Measurements from ENCODE around the gene CD40.

Gene CD40

DNA sequence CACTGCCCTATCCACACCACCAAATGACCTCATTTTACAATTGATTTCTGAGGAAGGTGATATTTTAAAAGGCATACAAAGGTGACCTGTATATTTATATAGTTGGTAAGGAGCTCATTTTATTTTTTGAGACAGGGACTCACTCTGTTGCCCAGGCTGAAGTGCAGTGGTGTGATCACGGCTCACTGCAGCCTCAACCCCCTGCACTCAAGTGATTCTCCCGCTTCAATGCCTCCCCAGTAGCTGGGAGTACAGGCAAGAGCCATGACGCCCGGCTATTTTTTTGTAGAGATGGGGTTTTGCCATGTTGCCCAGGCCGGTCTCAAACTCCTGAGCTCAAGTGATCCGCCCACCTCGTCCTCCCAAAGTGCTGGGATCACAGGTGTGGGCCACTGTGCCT is 41.3 kb upstream of the CD40 start:
- no peak for TF ChIP-seq CTCF (IDR thresholded peaks at IDR 0.05; ENCODE audit: insufficient read depth, low read length, missing control alignments)
- CTCF ChIA-PET, result interaction anchor here (1.1 to 1.4 kb wide), 2 partner anchors 9 to 11 kb away, joined by 3 to 6 read pairs; no protein-coding TSS in a partner anchor
- POLR2A ChIA-PET, result interaction anchor here (0.5 to 0.6 kb wide), 2 partner anchors 19 to 715 kb away, joined by 3 to 4 read pairs; no protein-coding TSS in a partner anchor
- H3K4me3 ChIP-seq (ENCODE audit: low read depth, low read length), result no peak overlapping the region
- DNase-seq (ENCODE audit: low read depth, low spot score), result no peak

- DNase-seq (ENCODE audit: low read depth, low spot score), result no peak
- H3K4me3 ChIP-seq (ENCODE audit: low read depth, low read length), result no peak overlapping the region
- ChIA-PET POLR2A (no interaction called here), CTCF (interaction anchor here (1.1 to 3.7 kb wide), 3 partner anchors 8 to 20 kb away, joined by 3 to 13 read pairs (median 12); no protein-coding TSS in a partner anchor)
- TF ChIP-seq CTCF (IDR thresholded peaks at IDR 0.05; ENCODE audit: insufficient read depth, low read length, missing control alignments), result no peak
Observed at GRCh38 chr20:46077642-46078305, 40.3 kb upstream of the CD40 start.

GRCh38 chr20:46078954-46079353 is 39.2 kb upstream of the CD40 start:
- CTCF ChIA-PET, result interaction anchor here (1.4 to 3.7 kb wide), 2 partner anchors 9 to 21 kb away, joined by 12 to 13 read pairs; no protein-coding TSS in a partner anchor
- POLR2A ChIA-PET, result no interaction called here
- H3K4me3 ChIP-seq (ENCODE audit: low read depth, low read length), result no peak overlapping the region
- DNase-seq (ENCODE audit: low read depth, low spot score), result no peak
- no peak for TF ChIP-seq CTCF (IDR thresholded peaks at IDR 0.05; ENCODE audit: insufficient read depth, low read length, missing control alignments)

DNA sequence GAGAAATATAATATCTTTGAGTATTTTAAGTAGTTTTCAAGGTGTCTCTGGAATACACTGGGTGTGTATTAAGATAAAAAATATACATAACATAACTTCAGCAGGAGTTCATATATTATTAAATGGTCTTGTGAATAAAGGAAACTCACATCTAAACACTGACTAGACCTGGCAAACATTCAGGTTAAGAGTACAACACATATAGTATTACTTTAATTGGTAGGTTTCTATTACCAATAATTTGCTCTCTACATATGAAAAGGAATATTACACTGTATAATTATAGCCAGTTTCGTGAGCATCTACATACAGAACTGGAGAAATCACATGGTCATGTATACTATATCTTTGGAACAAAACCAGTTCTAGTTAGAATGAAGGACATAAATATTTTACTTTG is 37.0 kb upstream of the CD40 start:
- CTCF ChIA-PET, result interaction anchor here (0.9 to 3.7 kb wide), 4 partner anchors 8 to 111 kb away, joined by 3 to 13 read pairs (median 7); no protein-coding TSS in a partner anchor
- no peak for TF ChIP-seq CTCF (IDR thresholded peaks at IDR 0.05; ENCODE audit: insufficient read depth, low read length, missing control alignments)

DNA sequence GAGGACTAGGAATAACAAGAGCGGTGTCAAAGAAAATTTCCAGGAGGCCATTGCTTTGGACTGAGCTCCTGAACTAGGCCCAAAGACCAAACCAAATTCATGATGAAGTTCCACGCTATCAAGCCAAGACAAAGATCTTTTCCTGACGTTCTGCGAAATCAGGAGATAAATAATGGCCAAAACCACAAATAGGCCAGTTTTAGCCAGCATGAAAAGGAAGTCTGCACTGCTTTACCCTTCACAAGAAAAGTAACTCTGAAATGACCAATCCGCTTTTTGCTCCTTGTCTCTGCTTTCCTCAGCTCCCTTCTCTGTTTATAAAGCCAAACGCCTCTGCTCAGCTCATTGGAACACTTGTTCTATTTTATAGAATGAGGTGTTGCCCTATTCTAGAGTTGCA is 35.0 kb upstream of the CD40 start:
- ChIA-PET POLR2A (no interaction called here), CTCF (interaction anchor here (1.0 to 1.5 kb wide), 3 partner anchors 58 to 69 kb away, joined by 3 to 9 read pairs (median 4); no protein-coding TSS in a partner anchor)
- no peak overlapping the region for H3K4me3 ChIP-seq (ENCODE audit: low read depth, low read length)
- no peak for TF ChIP-seq CTCF (IDR thresholded peaks at IDR 0.05; ENCODE audit: insufficient read depth, low read length, missing control alignments)
- DNase-seq (ENCODE audit: low read depth, low spot score), result no peak

More for the DNA sequence above, 37.0 kb upstream of the CD40 start:
- no peak overlapping the region for H3K4me3 ChIP-seq (ENCODE audit: low read depth, low read length)
- no peak for DNase-seq (ENCODE audit: low read depth, low spot score)
- POLR2A ChIA-PET, result no interaction called here

DNA sequence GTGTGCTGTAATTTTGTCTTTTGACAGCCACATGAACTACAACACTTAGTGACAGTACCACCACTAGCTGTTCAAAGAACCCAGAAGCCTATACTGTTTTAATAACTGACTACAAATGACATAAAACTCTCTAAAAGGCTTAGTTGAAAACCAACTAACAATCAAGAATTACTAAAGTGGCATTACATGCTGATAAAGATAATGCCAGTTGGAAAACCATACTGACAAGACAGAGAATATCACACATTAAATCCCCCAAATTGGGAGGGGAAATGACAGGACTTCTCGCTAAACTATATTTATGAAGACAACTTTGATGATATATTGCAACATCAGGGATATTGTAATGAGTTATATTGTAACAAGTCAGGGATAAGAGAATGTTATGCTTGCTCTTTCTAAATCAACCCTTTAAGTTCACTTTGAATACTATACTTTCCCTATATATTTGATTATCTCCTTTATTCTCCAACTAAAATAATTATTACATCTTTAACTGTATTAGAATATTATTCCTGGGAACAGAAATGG is 34.5 kb upstream of the CD40 start:
- ChIA-PET CTCF (interaction anchor here (1.0 to 1.5 kb wide), 4 partner anchors 59 to 70 kb away, joined by 3 to 9 read pairs (median 4); no protein-coding TSS in a partner anchor), POLR2A (no interaction called here)
- no peak for TF ChIP-seq CTCF (IDR thresholded peaks at IDR 0.05; ENCODE audit: insufficient read depth, low read length, missing control alignments)
- no peak overlapping the region for H3K4me3 ChIP-seq (ENCODE audit: low read depth, low read length)
- no peak for DNase-seq (ENCODE audit: low read depth, low spot score)

All from AG04449 (cell line).